SK-N-SH (cell line): ENCODE measurements around the gene DCTD. TPM values are rescaled to one million over a fixed set of nuclear protein-coding genes. Genes with fewer than 3 reads are reported as not detected.
A peak's percentile ranks its signal among the peaks of the same experiment; 100 is the strongest.

Source experiments
- CTCF ChIA-PET: fragments of 300-600, 350-600 bp; formaldehyde crosslinking; extraction: SDS; loops from one replicate; lab custom pipeline; 2021; lab: Yijun Ruan, JAX
- POLR2A ChIA-PET: fragments of 350-600 bp; sonication (Branson Sonifier 250); formaldehyde crosslinking; extraction: SDS; loops from one replicate; lab custom pipeline; 2020; ENCODE audit warnings: antibody characterized with exemption, inconsistent platforms; lab: Yijun Ruan, JAX
- DNase-seq: peaks from one replicate; pipeline ENCODE4 v3.0.0; 2012
- H2AFZ ChIP-seq: fragments of 200-600 bp; sonication (generic); 2 replicates; pipeline ENCODE4 v1.8.1; 2016; ENCODE audit warnings: antibody characterized with exemption, mild to moderate bottlenecking, low read depth
- H3F3A ChIP-seq: fragments of 200-600 bp; sonication (generic); replicated peaks from 2 replicates; pipeline ENCODE3; 2016; ENCODE audit warnings: antibody characterized with exemption, mild to moderate bottlenecking; ENCODE audit not compliant: insufficient read depth
- H3K27ac ChIP-seq, 2 experiments: fragments of 200-500 bp in 1 of 2; fragments of 200-600 bp in 1 of 2; sonication (Bioruptor generic) in 1 of 2; sonication (generic), shearing (Covaris generic) in 1 of 2; 2 replicates each; pipeline versions ENCODE4 v1.5.1 to v1.6.1; 2014 to 2016; ENCODE audit warnings: low read depth in 2 of 2, inconsistent platforms in 1 of 2, low read length in 1 of 2, mild to moderate bottlenecking in 1 of 2, mixed read lengths in 1 of 2
- H3K27me3 ChIP-seq: fragments of 200-600 bp; sonication (generic), shearing (Covaris generic); 2 replicates; pipeline ENCODE4 v1.6.1; 2016; ENCODE audit warnings: mixed run types; ENCODE audit not compliant: insufficient read depth
- H3K36me3 ChIP-seq, 2 experiments: fragments of 200-500 bp in 1 of 2; fragments of 200-600 bp in 1 of 2; sonication (Bioruptor generic) in 1 of 2; sonication (generic) in 1 of 2; replicated peaks in 1 of 2; 2 replicates each; pipeline versions ENCODE3 to v1.5.1; 2014 to 2016; ENCODE audit warnings: low read length in 1 of 2, mild to moderate bottlenecking in 1 of 2; ENCODE audit not compliant: insufficient read depth in 2 of 2, control insufficient read depth in 1 of 2
- H3K4me1 ChIP-seq, 2 experiments: fragments of 200-500 bp in 1 of 2; fragments of 200-600 bp in 1 of 2; sonication (Bioruptor generic) in 1 of 2; sonication (generic), shearing (Covaris generic) in 1 of 2; 2 replicates each; pipeline versions ENCODE4 v1.5.1 to v1.6.1; 2014 to 2016; ENCODE audit warnings: low read depth in 1 of 2, low read length in 1 of 2, mixed run types in 1 of 2; ENCODE audit not compliant: insufficient read depth in 2 of 2, control insufficient read depth in 1 of 2
- H3K4me2 ChIP-seq: fragments of 200-600 bp; sonication (generic), shearing (Covaris generic); 2 replicates; pipeline ENCODE4 v1.6.1; 2017; ENCODE audit warnings: mixed run types
- H3K4me3 ChIP-seq, 2 experiments: fragments of 200-500 bp in 1 of 2; fragments of 200-600 bp in 1 of 2; sonication (Bioruptor generic) in 1 of 2; sonication (generic), shearing (Covaris generic) in 1 of 2; 2 replicates each; pipeline versions ENCODE4 v1.5.1 to v1.8.1; 2014 to 2016; ENCODE audit warnings: low read depth in 2 of 2, inconsistent platforms in 1 of 2, low read length in 1 of 2, mild to moderate bottlenecking in 1 of 2, mixed read lengths in 1 of 2, moderate library complexity in 1 of 2
- H3K79me2 ChIP-seq: fragments of 200-600 bp; sonication (generic); 2 replicates; pipeline ENCODE4 v1.8.1; 2017; ENCODE audit warnings: mild to moderate bottlenecking; ENCODE audit not compliant: insufficient read depth
- H3K9ac ChIP-seq: fragments of 200-600 bp; sonication (generic); 2 replicates; pipeline ENCODE4 v1.6.1; 2017; ENCODE audit warnings: mixed run types
- H3K9me2 ChIP-seq: fragments of 200-600 bp; sonication (generic); 2 replicates; pipeline ENCODE4 v1.6.1; 2017; ENCODE audit warnings: mixed run types
- H3K9me3 ChIP-seq: fragments of 200-600 bp; sonication (generic); 2 replicates; pipeline ENCODE4 v1.6.1; 2017; ENCODE audit warnings: mixed run types, mild to moderate bottlenecking, moderate library complexity
- H4K20me1 ChIP-seq: fragments of 200-600 bp; sonication (generic); 2 replicates; pipeline ENCODE4 v1.6.1; 2017; ENCODE audit warnings: mild to moderate bottlenecking, mixed run types; ENCODE audit not compliant: insufficient read depth
- CHD2 ChIP-seq: fragments of 150-350 bp; IDR thresholded peaks from 2 replicates; pipeline ENCODE4 v1.6.1; 2018; ENCODE audit warnings: low read length; ENCODE audit not compliant: partially characterized antibody
- CTCF ChIP-seq: fragments of 200-600 bp; sonication (generic); IDR thresholded peaks from 2 replicates; pipeline ENCODE4 v1.6.1; 2017; ENCODE audit warnings: antibody characterized with exemption, mild to moderate bottlenecking, moderate library complexity
- FOXJ3 ChIP-seq: sonication (generic); formaldehyde crosslinking; IDR thresholded peaks from 2 replicates; pipeline ENCODE4 v1.5.1; 2020; ENCODE audit warnings: mild to moderate bottlenecking, missing genetic modification reagents
- GATA2 ChIP-seq: sonication (generic); formaldehyde crosslinking; IDR thresholded peaks from 2 replicates; pipeline ENCODE4 v1.5.0; 2020; ENCODE audit warnings: mild to moderate bottlenecking, missing genetic modification reagents
- MEF2A ChIP-seq: IDR thresholded peaks from 2 replicates; pipeline ENCODE4 v1.4.0; 2012; ENCODE audit warnings: low read depth, borderline replicate concordance
- RCOR1 ChIP-seq: fragments of 150-350 bp; IDR thresholded peaks from 2 replicates; pipeline ENCODE4 v1.6.1; 2017; ENCODE audit warnings: antibody characterized with exemption, low read length
- REST ChIP-seq: IDR thresholded peaks from 2 replicates; pipeline ENCODE4 v1.6.1; 2012; ENCODE audit warnings: mild to moderate bottlenecking, low read depth, low read length, moderate library complexity
- TCF12 ChIP-seq: IDR thresholded peaks from 2 replicates; pipeline ENCODE4 v1.4.0; 2012
- WGBS: methylation state at CpG from one replicate; pipeline ENCODE4 v1.1.6; 2017; ENCODE audit warnings: low lambda C conversion rate; 5-methylcytosine and 5-hydroxymethylcytosine counted together
- polyA plus RNA-seq, 3 experiments: library from polyadenylated mRNA; depleted of rRNA; stranded (reverse); fragments of >200 nt; gene quantifications; 2 replicates each; pipeline ENCODE4 v1.2.3, GENCODE V29; 2012

DCTD gene
- polyA plus RNA-seq, 1 of the 3 experiments (the other 2 are of a cell fraction) = 123 TPM

DNA sequence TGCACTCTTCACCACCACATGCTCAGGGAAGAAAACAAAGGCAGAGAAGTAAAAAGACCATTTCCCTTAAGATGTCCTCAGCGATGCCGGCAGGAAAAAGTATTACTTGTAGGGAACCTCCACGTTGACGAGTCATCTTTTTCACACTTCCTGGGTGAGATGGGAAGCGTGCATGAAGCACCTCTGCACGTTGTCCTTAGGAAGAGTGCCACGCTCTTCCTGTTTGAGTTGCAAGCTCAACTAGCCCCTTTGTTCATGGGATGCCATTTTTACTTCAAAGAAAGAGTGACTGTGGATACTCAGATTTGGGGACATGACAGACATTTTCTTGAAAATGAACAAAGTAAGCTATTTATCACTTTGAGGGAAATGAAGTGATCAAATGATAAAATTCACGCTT lies 33.8 kb downstream of the DCTD start:
- H3K27me3 ChIP-seq = no peaks in the 10 kb centered on the region
- H3K36me3 ChIP-seq = peaks cover 13 to 41% of the 10 kb centered on the region in 2 experiments
- H3K79me2 ChIP-seq = no peaks in the 10 kb centered on the region
- peaks cover 7% of the 10 kb centered on the region; the same call in 1 of the 2 replicates for H3K9me3 ChIP-seq
- WGBS = 99% methylated on average over 8 of the region's 8 CpGs
- no peak for DNase-seq
- H3K9me2 ChIP-seq = no peaks in the 10 kb centered on the region
- CTCF ChIA-PET = no interaction called here
- TF ChIP-seq CTCF (no peak), REST (no peak), MEF2A (no peak)
- H3K4me3 ChIP-seq = no peak overlapping the region
- H3K4me1 ChIP-seq = peaks cover 0 to 36% of the 10 kb centered on the region in 2 experiments; a peak in 2 of 4 replicates
- H3K9ac ChIP-seq = no peak overlapping the region
- H3K4me2 ChIP-seq = no peak overlapping the region
- H3F3A ChIP-seq = peaks cover 8% of the 10 kb centered on the region
- no peak overlapping the region for H2AFZ ChIP-seq
- POLR2A ChIA-PET = no interaction called here
- no peaks in the 10 kb centered on the region for H4K20me1 ChIP-seq
- H3K27ac ChIP-seq = no peak overlapping the region; a peak in 1 of 4 replicates

GRCh38 chr4:182881914-182882313 lies 35.3 kb downstream of the DCTD start:
- Histone ChIP-seq H2AFZ (no peak overlapping the region), H3F3A (peaks cover 8% of the 10 kb centered on the region), H3K9me2 (no peaks in the 10 kb centered on the region), H3K79me2 (no peaks in the 10 kb centered on the region), H3K27me3 (no peaks in the 10 kb centered on the region)
- 52% methylated on average over 11 of the region's 16 CpGs for WGBS
- ChIA-PET CTCF (interaction anchor here (0.6 kb wide), 1 partner anchor 957 kb away, joined by 3 read pairs; no protein-coding TSS in a partner anchor), POLR2A (no interaction called here)
- DNase-seq = peak; percentile 85
- TF ChIP-seq TCF12 = no peak
- TF ChIP-seq GATA2 (CRISPR knock-in tag) = 0 out of 2 replicates have a peak, but pooled peaks have one; percentile 15
- no peak for TF ChIP-seq MEF2A
- peak; percentile 32; the same call in 1 of the 2 replicates for TF ChIP-seq FOXJ3 (CRISPR knock-in tag)
- peak; percentile 42 for TF ChIP-seq CHD2
- TF ChIP-seq RCOR1 = peak; percentile 32; the same call in 1 of the 2 replicates
- TF ChIP-seq, all 33 proteins: peak for 4
- H3K4me1 ChIP-seq = peaks cover 0 to 34% of the 10 kb centered on the region in 2 experiments; a peak in 1 of 4 replicates
- peak overlapping the region in 1 of 2 experiments; percentile 12; a peak in 1 of 4 replicates for H3K4me3 ChIP-seq
- no peak overlapping the region for H3K9ac ChIP-seq
- H4K20me1 ChIP-seq = no peaks in the 10 kb centered on the region
- peak overlapping the region in 1 of 2 experiments; percentile 50; a peak in 2 of 4 replicates for H3K27ac ChIP-seq
- no peak overlapping the region for H3K4me2 ChIP-seq
- H3K9me3 ChIP-seq = peaks cover 7% of the 10 kb centered on the region; the same call in 1 of the 2 replicates
- H3K36me3 ChIP-seq = peaks cover 11 to 35% of the 10 kb centered on the region in 2 experiments
